Trophoblast cell (in vitro differentiated cells and primary cell): ENCODE data around the gene S100A8.

ENCODE experiments used
- DNase-seq, 2 donors: peaks; one replicate each; pipeline ENCODE4 v3.0.0-alpha.2; 2016
- H2AFZ ChIP-seq: 2 replicates; pipeline ENCODE4 v1.6.1; 2013; ENCODE audit warnings: low read length, moderate library complexity, mild to moderate bottlenecking; ENCODE audit not compliant: insufficient read depth, poor library complexity
- H2AK5ac ChIP-seq: 2 replicates; pipeline ENCODE4 v1.6.1; 2013; ENCODE audit warnings: mild to moderate bottlenecking, low read length
- H2BK120ac ChIP-seq: 2 replicates; pipeline ENCODE4 v1.6.1; 2013; ENCODE audit warnings: low read length, mild to moderate bottlenecking, moderate library complexity; ENCODE audit not compliant: insufficient read depth, poor library complexity
- H2BK12ac ChIP-seq: 2 replicates; pipeline ENCODE4 v1.6.1; 2013; ENCODE audit warnings: mild to moderate bottlenecking, low read length, moderate library complexity
- H2BK5ac ChIP-seq: 2 replicates; pipeline ENCODE4 v1.6.1; 2013; ENCODE audit warnings: low read length, low read depth, moderate library complexity, mild to moderate bottlenecking; ENCODE audit not compliant: poor library complexity
- H3K14ac ChIP-seq: 2 replicates; pipeline ENCODE4 v1.6.1; 2013; ENCODE audit warnings: mild to moderate bottlenecking, low read length
- H3K18ac ChIP-seq: 2 replicates; pipeline ENCODE4 v1.6.1; 2013; ENCODE audit warnings: mild to moderate bottlenecking, low read length
- H3K23ac ChIP-seq: 2 replicates; pipeline ENCODE4 v1.6.1; 2013; ENCODE audit warnings: low read length
- H3K27ac ChIP-seq: 2 replicates; pipeline ENCODE4 v1.5.1; 2013; ENCODE audit warnings: low read depth, mild to moderate bottlenecking, inconsistent platforms, low read length, moderate library complexity
- H3K27me3 ChIP-seq: 2 replicates; pipeline ENCODE4 v1.6.1; 2013; ENCODE audit warnings: inconsistent platforms, mild to moderate bottlenecking, low read length, moderate library complexity; ENCODE audit not compliant: insufficient read depth
- H3K36me3 ChIP-seq, 2 experiments: 1 replicate in 1 of 2; 2 replicates in 1 of 2; pipeline ENCODE4 v1.6.1; 2013; ENCODE audit warnings: low read length in 2 of 2, mild to moderate bottlenecking in 2 of 2, moderate library complexity in 1 of 2; ENCODE audit not compliant: insufficient read depth in 2 of 2, control insufficient read depth in 1 of 2
- H3K4ac ChIP-seq: 2 replicates; pipeline ENCODE4 v1.6.1; 2013; ENCODE audit warnings: low read depth, mild to moderate bottlenecking, low read length, moderate library complexity
- H3K4me1 ChIP-seq, 2 experiments: 1 replicate in 1 of 2; 2 replicates in 1 of 2; pipeline ENCODE4 v1.6.1; 2013; ENCODE audit warnings: low read length in 2 of 2, mild to moderate bottlenecking in 2 of 2, moderate library complexity in 1 of 2; ENCODE audit not compliant: insufficient read depth in 2 of 2, control insufficient read depth in 1 of 2
- H3K4me2 ChIP-seq: 2 replicates; pipeline ENCODE4 v1.6.1; 2013; ENCODE audit warnings: inconsistent platforms, mild to moderate bottlenecking, low read length, moderate library complexity
- H3K4me3 ChIP-seq: 2 replicates; pipeline ENCODE4 v1.5.1; 2013; ENCODE audit warnings: mild to moderate bottlenecking, low read depth, low read length, inconsistent platforms
- H3K79me1 ChIP-seq: one replicate; pipeline ENCODE4 v1.6.1; 2013; ENCODE audit warnings: low read length
- H3K79me2 ChIP-seq: 2 replicates; pipeline ENCODE4 v1.6.1; 2013; ENCODE audit warnings: low read length, mild to moderate bottlenecking; ENCODE audit not compliant: control insufficient read depth, insufficient read depth, poor library complexity
- H3K9ac ChIP-seq: 2 replicates; pipeline ENCODE4 v1.6.1; 2013; ENCODE audit warnings: mild to moderate bottlenecking, low read length
- H3K9me3 ChIP-seq: 2 replicates; pipeline ENCODE4 v1.6.1; 2013; ENCODE audit warnings: low read depth, mild to moderate bottlenecking, control low read depth, inconsistent platforms, low read length; ENCODE audit not compliant: insufficient read depth
- H4K12ac ChIP-seq: 2 replicates; pipeline ENCODE4 v1.6.1; 2013; ENCODE audit warnings: low read depth, mild to moderate bottlenecking, low read length, moderate library complexity
- H4K8ac ChIP-seq: 2 replicates; pipeline ENCODE4 v1.6.1; 2013; ENCODE audit warnings: low read depth, mild to moderate bottlenecking, low read length, moderate library complexity
- H4K91ac ChIP-seq: one replicate; pipeline ENCODE4 v1.6.1; 2013; ENCODE audit warnings: low read depth, mild to moderate bottlenecking, low read length, moderate library complexity
- WGBS: extraction: QIAGEN DNeasy Blood & Tissue Kit; methylation state at CpG from one replicate; pipeline ENCODE4 v1.1.7; 2013; ENCODE audit warnings: missing lambda C conversion rate; ENCODE audit not compliant: insufficient read length, insufficient coverage; ENCODE audit errors: extremely low coverage; 5-methylcytosine and 5-hydroxymethylcytosine counted together

Gene S100A8

GRCh38 chr1:153386500-153386901 lies 4.4 kb downstream of the S100A8 start:
- H2AK5ac ChIP-seq: no peak overlapping the region
- no peak overlapping the region for H3K4me2 ChIP-seq
- H4K91ac ChIP-seq: no peak overlapping the region
- WGBS: no CpG with 5 or more reads among the region's 5 CpGs
- no peaks in the 10 kb centered on the region for H3K4me1 ChIP-seq
- H3K79me1 ChIP-seq: no peaks in the 10 kb centered on the region
- no peaks in the 10 kb centered on the region for H3K27me3 ChIP-seq
- no peak overlapping the region for H3K27ac ChIP-seq
- H3K23ac ChIP-seq: no peak overlapping the region
- H2BK12ac ChIP-seq: no peak overlapping the region
- no peak overlapping the region for H3K4ac ChIP-seq
- peak in 1 of 2 donors; percentile 16 for DNase-seq
- H3K9me3 ChIP-seq: peaks cover 3% of the 10 kb centered on the region
- no peak overlapping the region for H2AFZ ChIP-seq
- no peak overlapping the region for H4K12ac ChIP-seq
- no peak overlapping the region for H2BK120ac ChIP-seq
- H3K9ac ChIP-seq: no peak overlapping the region
- no peak overlapping the region for H2BK5ac ChIP-seq
- H3K4me3 ChIP-seq: no peak overlapping the region
- H3K18ac ChIP-seq: no peak overlapping the region
- H4K8ac ChIP-seq: no peak overlapping the region
- no peak overlapping the region for H3K14ac ChIP-seq
- no peaks in the 10 kb centered on the region for H3K79me2 ChIP-seq
- H3K36me3 ChIP-seq: no peaks in the 10 kb centered on the region

- H3K27ac ChIP-seq: no peak overlapping the region
- H4K91ac ChIP-seq: no peak overlapping the region
- H2AK5ac ChIP-seq: no peak overlapping the region
- H2BK120ac ChIP-seq: no peak overlapping the region
- H2BK12ac ChIP-seq: no peak overlapping the region
- H3K79me2 ChIP-seq: no peaks in the 10 kb centered on the region
- H3K4ac ChIP-seq: no peak overlapping the region
- no peak overlapping the region for H3K4me2 ChIP-seq
- no peaks in the 10 kb centered on the region for H3K79me1 ChIP-seq
- no peaks in the 10 kb centered on the region for H3K36me3 ChIP-seq
- H4K8ac ChIP-seq: no peak overlapping the region
- no CpG with 5 or more reads among the region's 4 CpGs for WGBS
- no peak overlapping the region for H4K12ac ChIP-seq
- no peaks in the 10 kb centered on the region for H3K4me1 ChIP-seq
- no peak for DNase-seq
- H2BK5ac ChIP-seq: no peak overlapping the region
- no peak overlapping the region for H2AFZ ChIP-seq
- H3K27me3 ChIP-seq: no peaks in the 10 kb centered on the region
- H3K14ac ChIP-seq: no peak overlapping the region
- no peak overlapping the region for H3K23ac ChIP-seq
- no peak overlapping the region for H3K9ac ChIP-seq
- H3K18ac ChIP-seq: no peak overlapping the region
- H3K9me3 ChIP-seq: peaks cover 5% of the 10 kb centered on the region
- no peak overlapping the region for H3K4me3 ChIP-seq
Observed at GRCh38 chr1:153384958-153385580, 5.8 kb downstream of the S100A8 start.

- Histone ChIP-seq H3K79me2 (no peaks in the 10 kb centered on the region), H3K23ac (no peak overlapping the region), H2AFZ (no peak overlapping the region), H3K9me3 (peaks cover 8% of the 10 kb centered on the region), H3K27ac (no peak overlapping the region), H3K4me2 (no peak overlapping the region), H2BK12ac (no peak overlapping the region), H4K91ac (no peak overlapping the region), H3K4ac (no peak overlapping the region), H3K36me3 (no peaks in the 10 kb centered on the region), H4K12ac (no peak overlapping the region), H3K14ac (no peak overlapping the region), H4K8ac (no peak overlapping the region), H3K9ac (no peak overlapping the region), H3K18ac (no peak overlapping the region), H2BK120ac (no peak overlapping the region), H3K4me3 (no peak overlapping the region), H3K27me3 (no peaks in the 10 kb centered on the region), H2AK5ac (no peak overlapping the region), H2BK5ac (no peak overlapping the region), H3K79me1 (no peaks in the 10 kb centered on the region), H3K4me1 (no peaks in the 10 kb centered on the region)
- DNase-seq: no peak
- WGBS: no CpG with 5 or more reads among the region's 23 CpGs
Observed at GRCh38 chr1:153380711-153381110, 10.2 kb downstream of the S100A8 start.

GRCh38 chr1:153379591-153379990 lies 11.3 kb downstream of the S100A8 start:
- no peaks in the 10 kb centered on the region for H3K36me3 ChIP-seq
- H3K4me1 ChIP-seq: no peaks in the 10 kb centered on the region
- H3K79me2 ChIP-seq: no peaks in the 10 kb centered on the region
- H2BK5ac ChIP-seq: no peak overlapping the region
- no peak overlapping the region for H3K4me3 ChIP-seq
- H3K79me1 ChIP-seq: no peaks in the 10 kb centered on the region
- no peak overlapping the region for H3K23ac ChIP-seq
- H4K91ac ChIP-seq: no peak overlapping the region
- no peaks in the 10 kb centered on the region for H3K27me3 ChIP-seq
- no peak overlapping the region for H2BK120ac ChIP-seq
- no peak overlapping the region for H4K12ac ChIP-seq
- no peak overlapping the region for H2BK12ac ChIP-seq
- no peak overlapping the region for H4K8ac ChIP-seq
- H3K9ac ChIP-seq: no peak overlapping the region
- no peak overlapping the region for H2AK5ac ChIP-seq
- peaks cover 8% of the 10 kb centered on the region for H3K9me3 ChIP-seq
- no peak overlapping the region for H3K4ac ChIP-seq
- H3K18ac ChIP-seq: no peak overlapping the region
- no peak overlapping the region for H2AFZ ChIP-seq
- no peak overlapping the region for H3K27ac ChIP-seq
- no peak overlapping the region for H3K14ac ChIP-seq
- no CpG with 5 or more reads among the region's 10 CpGs for WGBS
- H3K4me2 ChIP-seq: no peak overlapping the region
- DNase-seq: no peak
